HG03442 (cell line): Measurements from ENCODE around the gene UXS1.

Source experiments
- ATAC-seq: cut with Tn5 transposase; IDR thresholded peaks from one replicate; pipeline ENCODE4 v1.9.1; 2021; ENCODE audit warnings: mild to moderate bottlenecking, moderate library complexity; ENCODE audit not compliant: unreplicated experiment

The UXS1 gene

GRCh38 chr2:106189764-106190468 is 4.2 kb downstream of the UXS1 start:
- ATAC-seq: no peak

- ATAC-seq: no peak
Observed at GRCh38 chr2:106189325-106189724, 4.8 kb downstream of the UXS1 start.

- no peak for ATAC-seq
Observed at GRCh38 chr2:106187273-106187891, 6.7 kb downstream of the UXS1 start.

- no peak for ATAC-seq
Observed at GRCh38 chr2:106185475-106186184, 8.5 kb downstream of the UXS1 start.

- ATAC-seq: no peak
Observed at GRCh38 chr2:106184857-106185256, 9.2 kb downstream of the UXS1 start.

GRCh38 chr2:106184394-106184793 is 9.7 kb downstream of the UXS1 start:
- no peak for ATAC-seq

- ATAC-seq: no peak
Observed at GRCh38 chr2:106183101-106183696, 10.9 kb downstream of the UXS1 start.

- no peak for ATAC-seq
Observed at GRCh38 chr2:106181064-106181463, 13.0 kb downstream of the UXS1 start.

- ATAC-seq: no peak
Observed at GRCh38 chr2:106180602-106181001, 13.5 kb downstream of the UXS1 start.

GRCh38 chr2:106178716-106179115 is 15.4 kb downstream of the UXS1 start:
- ATAC-seq: no peak

GRCh38 chr2:106177581-106177980 is 16.5 kb downstream of the UXS1 start:
- ATAC-seq: no peak

GRCh38 chr2:106176446-106177099 is 17.5 kb downstream of the UXS1 start:
- no peak for ATAC-seq

- peak; percentile 48 for ATAC-seq
Observed at GRCh38 chr2:106175086-106175850, 18.8 kb downstream of the UXS1 start.

- ATAC-seq: no peak
Observed at GRCh38 chr2:106174056-106174455, 20.0 kb downstream of the UXS1 start.

GRCh38 chr2:106172649-106173048 is 21.5 kb downstream of the UXS1 start:
- ATAC-seq: no peak

GRCh38 chr2:106168657-106169056 is 25.4 kb downstream of the UXS1 start:
- peak; percentile 43 for ATAC-seq

GRCh38 chr2:106167067-106167466 is 27.0 kb downstream of the UXS1 start:
- ATAC-seq: no peak

- no peak for ATAC-seq
Observed at GRCh38 chr2:106165561-106165960, 28.5 kb downstream of the UXS1 start.

- no peak for ATAC-seq
Observed at GRCh38 chr2:106165029-106165428, 29.1 kb downstream of the UXS1 start.

- no peak for ATAC-seq
Observed at GRCh38 chr2:106163948-106164545, 30.1 kb downstream of the UXS1 start.
